ENCODE results near the gene TRAM2. TPM values are rescaled to one million over a fixed set of nuclear protein-coding genes. Genes with fewer than 3 reads are reported as not detected.

TRAM2 gene
- total RNA-seq, 1 donor from 2014 or later, result 11.0 TPM

DNA sequence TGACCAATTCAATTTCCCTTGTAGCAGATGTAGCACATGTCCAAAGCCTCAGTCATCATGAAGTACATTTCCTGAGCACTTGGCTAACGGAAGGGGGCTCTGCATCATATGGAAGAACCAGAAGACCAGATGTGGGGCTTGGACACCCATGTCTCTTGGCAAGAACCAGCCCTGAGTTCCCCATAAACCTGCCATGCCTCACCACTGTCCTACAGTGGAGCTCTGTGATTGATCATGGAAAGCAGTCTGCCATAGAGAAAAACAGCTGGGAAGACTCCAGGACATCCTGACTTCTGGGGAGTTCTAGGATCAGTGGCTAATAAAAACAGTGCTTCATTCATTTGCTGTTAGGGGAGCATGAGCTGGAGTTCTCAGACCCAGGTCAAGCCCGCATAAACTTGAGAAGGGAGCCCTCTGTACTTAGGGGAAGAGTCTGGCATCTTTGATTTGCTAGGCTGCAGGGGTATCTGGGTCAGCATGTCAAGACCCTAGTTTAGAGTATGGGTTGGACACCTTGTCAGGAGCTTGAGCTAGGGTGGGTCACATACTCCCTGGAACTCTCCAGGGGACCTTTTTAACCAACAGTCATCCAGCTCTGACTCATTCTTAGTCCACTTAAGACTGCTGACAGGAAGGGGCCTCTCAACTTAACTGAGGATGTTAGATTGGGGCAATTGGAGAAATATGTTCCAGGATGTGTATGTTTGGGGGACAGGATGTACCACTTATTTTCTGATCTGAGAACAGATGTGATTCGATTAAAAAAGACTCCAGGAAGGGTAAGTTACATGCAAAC is 26.3 kb upstream of the TRAM2 start:
- Histone ChIP-seq H3K27me3 (no peaks in the 10 kb centered on the region), H3K4me1 (peaks cover 5% of the 10 kb centered on the region), H3K4me3 (no peak overlapping the region), H3K9me3 (no peaks in the 10 kb centered on the region), H3K36me3 (no peaks in the 10 kb centered on the region), H3K27ac (no peak overlapping the region)
- intact Hi-C loops (cut with DNase I), result loop anchor here (10.0 kb wide), 1 partner anchor 52 kb away; no protein-coding TSS in a partner anchor
- no peak for DNase-seq (ENCODE audit: extremely low spot score in 2 of 2)
- TF ChIP-seq POLR2A (IDR thresholded peaks at IDR 0.05), result no peak
- TF ChIP-seq POLR2AphosphoS5 (IDR thresholded peaks at IDR 0.05; ENCODE audit: insufficient read depth in 1 of 2, low read depth in 1 of 2), result no peak
- TF ChIP-seq, protein P1, sequence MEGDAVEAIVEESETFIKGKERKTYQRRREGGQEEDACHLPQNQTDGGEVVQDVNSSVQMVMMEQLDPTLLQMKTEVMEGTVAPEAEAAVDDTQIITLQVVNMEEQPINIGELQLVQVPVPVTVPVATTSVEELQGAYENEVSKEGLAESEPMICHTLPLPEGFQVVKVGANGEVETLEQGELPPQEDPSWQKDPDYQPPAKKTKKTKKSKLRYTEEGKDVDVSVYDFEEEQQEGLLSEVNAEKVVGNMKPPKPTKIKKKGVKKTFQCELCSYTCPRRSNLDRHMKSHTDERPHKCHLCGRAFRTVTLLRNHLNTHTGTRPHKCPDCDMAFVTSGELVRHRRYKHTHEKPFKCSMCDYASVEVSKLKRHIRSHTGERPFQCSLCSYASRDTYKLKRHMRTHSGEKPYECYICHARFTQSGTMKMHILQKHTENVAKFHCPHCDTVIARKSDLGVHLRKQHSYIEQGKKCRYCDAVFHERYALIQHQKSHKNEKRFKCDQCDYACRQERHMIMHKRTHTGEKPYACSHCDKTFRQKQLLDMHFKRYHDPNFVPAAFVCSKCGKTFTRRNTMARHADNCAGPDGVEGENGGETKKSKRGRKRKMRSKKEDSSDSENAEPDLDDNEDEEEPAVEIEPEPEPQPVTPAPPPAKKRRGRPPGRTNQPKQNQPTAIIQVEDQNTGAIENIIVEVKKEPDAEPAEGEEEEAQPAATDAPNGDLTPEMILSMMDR (IDR thresholded peaks at IDR 0.05), result no peak

GRCh38 chr6:52598824-52599190 is 21.9 kb upstream of the TRAM2 start:
- Histone ChIP-seq H3K4me1 (peaks cover 31% of the 10 kb centered on the region), H3K27me3 (no peaks in the 10 kb centered on the region), H3K27ac (no peak overlapping the region), H3K4me3 (no peak overlapping the region), H3K9me3 (no peaks in the 10 kb centered on the region), H3K36me3 (no peaks in the 10 kb centered on the region)
- TF ChIP-seq POLR2AphosphoS5 (IDR thresholded peaks at IDR 0.05; ENCODE audit: insufficient read depth in 1 of 2, low read depth in 1 of 2), result no peak
- TF ChIP-seq, protein P1 (IDR thresholded peaks at IDR 0.05), result no peak
- no peak for TF ChIP-seq POLR2A (IDR thresholded peaks at IDR 0.05)
- intact Hi-C loops (cut with DNase I), result loop anchor here (5.0 kb wide), 1 partner anchor 177 kb away; the partner anchor contains the start of gene EFHC1
- peak in 1 of 2 donors; percentile 14 for DNase-seq (ENCODE audit: extremely low spot score in 2 of 2)

DNA sequence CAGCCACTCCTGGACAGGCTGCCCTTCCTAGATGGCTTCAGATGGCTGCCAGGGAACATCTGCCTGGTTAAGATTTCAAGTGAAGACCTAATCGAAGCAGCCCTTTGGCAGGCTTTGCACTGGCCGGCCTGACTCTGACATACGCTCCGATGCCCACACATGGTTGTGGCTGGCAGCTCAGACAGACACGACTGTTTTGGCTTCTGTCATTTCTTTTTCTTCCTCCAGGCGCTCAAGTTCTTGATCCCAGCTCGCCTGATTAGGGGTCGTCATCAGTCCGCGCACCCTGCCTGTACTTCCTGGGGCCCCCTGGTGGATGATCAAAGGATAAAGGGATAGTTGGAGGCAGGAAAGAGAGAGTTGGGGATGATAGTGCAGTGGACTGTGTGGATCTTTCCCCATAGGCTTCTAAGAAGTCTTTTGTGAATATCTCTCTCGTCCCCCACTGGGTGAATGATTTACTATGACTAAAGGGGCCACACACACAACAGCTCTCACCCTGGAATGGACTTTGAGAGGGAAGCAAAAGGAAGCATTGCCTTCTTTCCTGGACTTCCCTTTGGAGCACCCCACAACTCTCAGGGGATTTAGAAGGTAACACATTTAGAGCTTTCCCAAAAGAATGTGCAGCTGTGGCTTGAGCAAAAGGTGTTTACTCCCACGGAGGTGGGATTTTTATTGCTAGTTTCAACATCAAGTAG is 21.4 kb upstream of the TRAM2 start:
- DNase-seq (ENCODE audit: extremely low spot score in 2 of 2), result peak in 1 of 2 donors; percentile 46
- intact Hi-C loops (cut with DNase I), result loop anchor here (5.0 kb wide), 1 partner anchor 176 kb away; the partner anchor contains the start of gene EFHC1
- H3K9me3 ChIP-seq, result no peaks in the 10 kb centered on the region
- peaks cover 31% of the 10 kb centered on the region for H3K4me1 ChIP-seq
- no peak for TF ChIP-seq POLR2A (IDR thresholded peaks at IDR 0.05)
- TF ChIP-seq, protein P1 (IDR thresholded peaks at IDR 0.05), result peak; percentile 33 to 59 (median 58)
- H3K4me3 ChIP-seq, result no peak overlapping the region
- no peaks in the 10 kb centered on the region for H3K36me3 ChIP-seq
- peak overlapping the region; percentile 12 for H3K27ac ChIP-seq
- no peaks in the 10 kb centered on the region for H3K27me3 ChIP-seq

GRCh38 chr6:52597738-52598122 is 20.9 kb upstream of the TRAM2 start:
- peaks cover 31% of the 10 kb centered on the region for H3K4me1 ChIP-seq
- TF ChIP-seq, protein P1 (IDR thresholded peaks at IDR 0.05), result no peak
- TF ChIP-seq POLR2AphosphoS5 (IDR thresholded peaks at IDR 0.05; ENCODE audit: insufficient read depth in 1 of 2, low read depth in 1 of 2), result no peak
- no peak for TF ChIP-seq POLR2A (IDR thresholded peaks at IDR 0.05)
- no peaks in the 10 kb centered on the region for H3K27me3 ChIP-seq
- no peaks in the 10 kb centered on the region for H3K36me3 ChIP-seq
- intact Hi-C loops (cut with DNase I), result loop anchor here (2.0 to 5.0 kb wide), 2 partner anchors 19 to 175 kb away; partner anchors contain the start of gene EFHC1
- DNase-seq (ENCODE audit: extremely low spot score in 2 of 2), result peak in 1 of 2 donors; percentile 28
- H3K9me3 ChIP-seq, result no peaks in the 10 kb centered on the region
- H3K27ac ChIP-seq, result peak overlapping the region; percentile 12
- no peak overlapping the region for H3K4me3 ChIP-seq

Data from vagina (tissue), 2 donors.